ENCODE measurements around the gene CNBP.
A peak's percentile ranks its signal among the peaks of the same experiment; 100 is the strongest.

CNBP gene

DNA sequence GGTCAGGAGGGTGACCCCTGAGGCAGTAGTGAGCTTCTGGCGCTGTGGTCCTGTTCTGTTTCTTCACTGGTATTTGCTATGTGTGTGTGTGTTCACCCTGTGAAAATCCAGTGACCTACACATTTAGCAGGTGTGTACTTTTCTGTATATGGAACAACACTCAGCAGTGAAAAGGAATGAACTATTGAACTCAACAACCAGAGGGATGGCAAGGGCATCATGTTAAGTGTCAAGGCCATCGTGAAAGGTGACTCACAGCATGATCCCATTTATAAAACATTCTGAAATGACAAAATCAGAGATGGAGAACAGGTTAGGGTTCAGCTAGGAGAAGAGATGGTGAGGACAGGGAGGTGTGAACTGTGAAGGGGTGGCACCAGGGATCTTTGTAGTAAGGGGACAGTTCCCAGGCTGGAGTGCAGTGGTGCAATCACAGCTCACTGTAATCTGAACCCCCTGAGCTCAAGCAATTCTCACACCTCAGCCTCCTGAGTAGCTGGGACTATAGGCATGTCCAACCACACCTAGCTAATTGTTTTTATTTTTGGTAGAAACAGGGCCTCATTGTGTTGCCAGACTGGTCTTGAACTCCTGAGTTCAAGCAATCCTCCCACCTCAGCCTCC is 52.1 kb downstream of the CNBP start:
- no peak for DNase-seq (ENCODE audit: low read depth)

DNA sequence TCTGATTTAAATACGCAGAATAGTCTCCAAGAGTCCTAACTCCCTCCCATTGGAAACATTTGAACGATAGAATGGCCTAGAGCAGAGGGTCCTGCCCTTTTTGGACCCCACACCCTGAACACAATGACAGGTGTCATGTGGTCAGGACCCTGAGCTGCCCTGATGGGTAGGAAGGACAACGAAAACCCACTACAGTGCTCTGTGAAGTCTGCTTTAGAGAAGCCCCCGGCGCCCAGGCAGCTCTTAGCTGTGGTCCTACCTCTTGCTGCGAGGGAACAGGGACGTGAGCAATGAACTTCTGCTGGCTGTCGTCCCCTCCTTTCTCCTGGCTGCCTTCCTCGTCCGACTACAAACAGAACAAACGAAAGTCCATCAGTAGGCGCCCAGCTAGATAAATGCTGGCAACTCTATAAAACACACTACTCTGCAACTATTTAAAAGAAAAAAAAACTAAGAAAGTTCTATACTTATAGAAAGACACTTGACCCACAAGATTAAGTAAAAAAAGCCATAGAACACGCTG is 53.3 kb downstream of the CNBP start:
- DNase-seq (ENCODE audit: low read depth): no peak

DNA sequence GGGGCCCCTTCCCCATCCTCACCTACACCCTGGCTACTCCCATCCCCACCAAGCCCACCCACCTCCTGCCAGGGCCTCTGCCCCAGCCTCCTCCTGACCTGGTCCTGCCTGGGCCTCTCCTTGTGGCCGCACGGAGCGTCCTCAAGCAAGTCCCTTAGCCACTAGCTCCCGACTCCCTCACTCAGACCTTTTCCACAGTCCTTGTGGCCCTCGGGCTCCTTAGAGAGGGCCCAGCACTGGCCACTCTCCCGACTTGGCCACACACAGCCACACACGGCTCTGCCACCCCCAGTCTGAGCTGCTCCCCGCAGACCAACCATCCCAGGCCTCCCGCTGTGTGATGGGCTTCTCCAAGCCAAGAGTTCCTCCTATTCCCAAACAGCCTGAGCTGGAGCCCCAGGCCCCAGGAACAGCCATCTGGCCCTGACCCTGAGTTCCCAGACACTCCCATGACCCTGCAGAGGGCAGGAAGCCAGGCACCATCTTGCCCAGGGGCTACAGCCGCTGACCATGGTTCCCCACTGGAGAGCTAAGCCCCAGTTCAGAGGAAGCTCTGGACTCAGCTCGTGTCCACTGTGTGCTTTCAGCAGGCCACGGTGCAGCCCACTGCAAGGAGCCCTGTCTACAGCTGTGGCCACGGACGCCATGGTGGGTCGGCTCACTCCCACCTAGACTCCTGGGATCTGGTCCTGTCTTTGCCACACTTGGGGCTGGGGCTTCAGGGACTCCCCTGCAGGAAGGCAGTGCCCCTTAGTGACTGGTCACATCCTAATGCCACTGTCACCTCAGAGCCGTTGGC is 55.1 kb downstream of the CNBP start:
- no peak for DNase-seq (ENCODE audit: low read depth)

DNA sequence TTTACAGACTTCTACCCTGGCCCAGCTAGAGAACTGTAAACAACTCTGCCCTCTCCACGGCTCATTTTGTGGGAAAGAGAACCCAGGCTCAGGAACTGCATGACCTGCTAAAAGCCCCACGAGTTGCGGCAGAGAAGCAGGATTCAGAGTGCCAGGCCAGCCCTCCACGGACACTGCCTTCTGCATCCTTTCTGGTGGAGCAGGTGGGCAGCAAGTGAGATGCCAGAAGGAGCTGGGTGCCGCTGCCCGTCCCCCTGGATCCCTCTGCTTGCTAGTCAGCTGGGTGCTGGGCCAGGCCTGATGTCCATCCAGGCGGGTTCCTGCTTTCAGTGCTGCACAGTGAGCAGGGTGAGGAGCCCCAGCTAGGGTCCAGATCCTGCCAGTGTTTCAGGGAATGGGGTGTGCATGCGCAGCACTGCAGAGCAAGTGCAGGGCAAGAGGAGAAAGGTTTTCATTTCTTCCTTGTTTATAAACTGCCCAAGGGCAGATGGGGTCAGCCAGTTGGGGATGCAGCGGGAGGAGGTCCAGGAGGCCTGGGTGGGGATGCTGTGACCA is 56.9 kb downstream of the CNBP start:
- no peak for DNase-seq (ENCODE audit: low read depth)

DNA sequence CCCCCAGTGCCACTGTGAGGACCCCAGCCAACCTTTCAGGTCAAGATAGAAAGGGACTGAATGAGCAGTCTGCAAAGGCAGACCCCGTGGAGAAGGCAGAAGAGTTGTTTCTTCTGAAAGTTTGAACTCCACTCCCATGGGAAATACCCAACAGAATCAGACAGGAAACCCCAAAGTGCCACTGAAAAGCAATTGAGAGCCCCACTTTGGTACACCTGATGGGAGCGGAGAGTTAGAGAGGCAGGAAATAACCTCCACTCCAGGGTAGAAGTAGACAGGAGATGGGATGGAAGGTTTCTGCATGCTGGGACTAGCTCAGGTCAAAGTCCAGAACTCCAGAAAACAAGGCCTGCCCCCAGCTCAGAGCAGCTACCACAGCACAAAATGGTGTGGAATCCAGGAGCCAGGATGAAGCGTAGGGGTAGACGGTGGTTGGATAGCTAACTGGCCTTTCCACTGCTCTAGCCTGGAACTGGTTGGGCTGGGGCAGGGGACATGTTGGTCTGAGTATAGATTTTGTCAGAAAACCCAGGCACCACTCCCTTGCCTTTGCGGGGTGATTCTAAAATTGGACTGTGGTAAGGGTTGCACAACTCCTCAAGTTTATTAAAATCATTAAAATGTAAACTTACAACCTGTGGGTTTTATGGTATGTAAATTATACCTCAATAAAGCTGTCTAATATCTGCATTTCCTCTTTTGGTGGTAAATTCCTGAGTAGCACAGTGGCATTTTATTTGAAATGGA is 60.2 kb downstream of the CNBP start:
- DNase-seq (ENCODE audit: low read depth): no peak

DNA sequence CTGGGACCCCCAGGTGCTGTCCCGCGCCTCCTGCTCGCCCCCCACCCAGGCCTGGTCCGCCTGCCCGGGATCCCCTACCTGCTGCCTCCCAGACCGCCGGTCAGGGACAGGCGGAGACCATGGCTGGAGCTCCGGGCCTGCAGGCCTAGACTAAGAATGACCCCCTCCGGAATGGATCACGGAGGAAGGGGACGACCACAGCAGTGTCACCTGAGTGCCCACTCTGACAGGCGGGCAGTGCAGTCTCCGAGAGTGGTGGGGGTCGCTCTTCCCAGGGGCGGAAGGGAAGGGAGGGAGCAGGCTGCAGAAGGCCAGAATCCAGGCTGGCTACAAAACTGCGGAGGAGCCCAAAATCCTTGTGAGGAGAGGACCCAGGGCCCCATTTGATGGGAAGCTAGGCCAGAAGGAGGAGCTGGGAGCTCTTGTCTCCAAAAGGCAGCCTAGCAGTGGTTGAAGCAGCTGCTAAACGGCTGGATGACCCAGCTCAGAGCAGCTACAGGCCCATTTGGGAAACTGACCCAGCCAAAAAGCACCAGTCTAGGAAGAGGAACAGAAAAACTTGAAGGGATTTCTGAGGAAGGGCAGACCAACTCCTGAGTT is 61.2 kb downstream of the CNBP start:
- DNase-seq (ENCODE audit: low read depth): no peak

DNA sequence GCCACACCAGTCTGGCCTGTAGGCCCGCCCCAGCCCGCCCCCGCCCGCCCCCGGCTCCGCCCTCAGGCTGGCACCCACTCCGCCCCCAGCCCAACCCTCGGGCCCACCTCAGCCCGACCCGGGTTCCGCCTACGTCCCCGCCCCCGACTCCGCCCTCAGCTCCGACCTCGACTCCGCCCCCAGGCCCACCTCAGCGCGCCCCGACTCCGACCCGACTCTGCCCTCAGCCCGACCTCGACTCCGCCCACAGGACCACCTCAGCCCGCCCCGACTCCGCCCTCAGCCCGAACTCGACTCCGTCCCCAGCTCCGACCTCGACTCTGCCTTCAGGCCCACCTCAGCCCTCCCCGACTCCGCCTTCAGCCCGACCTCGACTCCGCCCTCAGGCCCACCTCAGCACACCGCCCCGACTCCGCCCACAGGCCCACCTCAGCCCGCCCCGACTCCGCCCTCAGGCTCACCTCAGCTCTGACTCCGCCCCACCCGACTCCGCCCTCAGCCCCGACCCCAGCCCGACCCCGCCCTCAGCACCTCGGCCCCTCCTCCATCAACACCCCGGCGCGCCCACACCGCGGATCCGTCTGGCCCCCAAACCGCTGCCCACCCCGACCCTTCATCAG is 61.8 kb downstream of the CNBP start, which contains the start of gene RAB43:
Gene RAB43, minus strand, starts transcription at position 13 of the 620 bp plus-strand sequence. CDS start 315 bp downstream, outside the sequence.
- DNase-seq (ENCODE audit: low read depth): peak; percentile 83

DNA sequence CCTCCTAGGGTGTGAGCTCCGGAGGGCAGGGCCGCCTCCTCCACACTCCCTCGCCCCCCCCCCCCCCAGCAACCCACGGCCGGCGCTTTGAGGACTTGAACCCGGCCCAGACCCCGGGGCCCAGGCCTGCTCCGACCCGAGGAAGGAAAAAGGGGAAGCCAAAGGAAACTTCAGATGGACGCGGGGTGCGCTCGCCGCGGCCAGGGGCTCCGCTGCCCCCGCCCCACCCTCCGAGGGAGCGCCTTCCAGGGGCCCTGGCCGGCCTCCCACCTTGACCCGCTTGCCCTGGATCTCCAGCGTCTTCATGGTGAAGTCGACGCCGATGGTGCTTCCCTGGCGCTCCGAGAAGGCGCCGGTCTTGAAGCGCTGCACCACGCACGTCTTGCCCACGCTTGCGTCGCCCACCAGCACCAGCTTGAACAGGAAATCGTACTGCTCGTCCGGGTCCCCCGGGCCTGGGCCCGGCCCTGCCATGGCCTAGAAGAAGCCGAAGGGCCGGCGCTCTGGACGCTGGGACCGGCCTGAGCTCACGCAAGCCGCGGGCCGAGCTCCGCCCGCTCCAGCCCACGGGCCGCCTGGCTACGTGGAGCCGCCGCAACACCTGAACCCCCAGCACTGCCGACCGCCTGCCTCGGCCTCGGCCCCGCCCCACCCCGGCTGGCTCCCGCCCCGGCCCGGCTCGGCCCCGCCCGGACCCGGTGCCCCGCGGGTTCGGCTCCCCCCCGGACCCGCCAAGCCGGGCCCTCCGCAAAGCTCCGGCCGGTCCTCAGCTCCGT is 62.5 kb downstream of the CNBP start:
- DNase-seq (ENCODE audit: low read depth): no peak

DNA sequence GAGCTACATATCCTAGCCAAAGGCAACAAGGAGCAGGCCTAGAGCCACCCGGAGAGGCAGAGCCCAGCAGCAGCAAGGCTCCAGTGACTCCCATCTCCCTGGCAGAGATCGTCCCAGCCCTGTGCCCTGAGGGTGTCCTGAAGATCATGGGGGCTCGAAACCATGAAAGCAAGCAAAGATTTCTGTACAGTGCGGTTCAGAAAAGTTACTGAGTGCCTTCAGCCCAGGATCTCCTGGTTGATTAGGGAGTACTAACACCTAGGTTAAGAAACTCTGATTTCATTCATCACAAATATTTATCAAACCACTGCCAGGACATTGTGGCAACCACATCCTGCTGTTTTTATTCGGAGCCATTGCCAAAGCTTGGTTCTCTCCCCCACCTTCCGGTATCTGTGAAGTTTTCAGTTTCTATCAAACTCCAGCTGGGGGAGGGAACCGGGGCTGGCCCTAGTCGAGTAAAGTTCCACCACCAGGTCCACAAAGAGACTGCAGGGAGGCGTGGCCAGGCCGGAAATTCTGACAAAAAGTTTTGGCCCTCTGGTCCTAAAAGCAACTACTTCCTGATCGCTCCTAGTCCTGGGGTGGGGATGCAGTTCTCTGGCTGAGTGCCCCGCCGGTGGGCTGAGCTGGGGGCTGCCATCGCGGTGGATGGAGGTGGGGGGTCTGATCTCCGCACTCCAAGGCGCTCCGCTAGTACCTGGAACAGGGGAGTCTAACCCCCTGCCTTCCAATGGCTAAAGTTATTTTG is 63.3 kb downstream of the CNBP start:
- peak; percentile 88 for DNase-seq (ENCODE audit: low read depth)

DNA sequence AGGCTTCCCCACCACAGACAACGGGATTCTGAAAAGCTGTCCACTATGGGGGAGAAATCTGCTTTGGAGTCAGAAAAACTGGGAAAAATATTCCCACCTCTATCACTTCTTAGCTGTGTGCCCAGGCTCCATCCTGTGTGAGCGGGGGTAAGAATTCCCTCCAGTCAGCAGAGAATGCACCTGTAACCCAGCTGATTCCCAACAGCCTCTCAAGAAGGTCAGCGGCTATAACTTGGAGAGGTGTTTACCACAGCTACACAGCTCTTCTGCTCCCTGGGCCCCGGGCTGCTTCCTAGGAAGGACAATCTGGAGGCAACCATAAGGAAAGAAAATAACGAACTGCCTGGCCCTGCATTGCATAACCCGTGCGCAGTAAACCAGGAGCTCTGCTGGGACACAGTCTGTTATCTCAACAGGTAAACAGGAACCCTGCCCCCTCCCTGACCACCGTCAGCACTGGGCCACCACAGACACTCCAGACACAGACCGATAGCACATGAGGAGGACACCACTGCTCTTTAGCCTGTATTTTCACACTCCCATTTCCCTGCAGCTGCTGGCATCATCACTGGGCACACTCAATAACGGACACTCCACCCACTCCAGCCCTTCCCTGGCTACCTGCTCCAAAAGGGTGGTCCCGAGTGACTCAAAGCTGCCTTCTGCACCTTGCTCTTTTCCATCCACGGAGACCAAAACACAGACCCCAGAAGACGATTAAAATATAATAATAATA is 64.2 kb downstream of the CNBP start:
- DNase-seq (ENCODE audit: low read depth): no peak

DNA sequence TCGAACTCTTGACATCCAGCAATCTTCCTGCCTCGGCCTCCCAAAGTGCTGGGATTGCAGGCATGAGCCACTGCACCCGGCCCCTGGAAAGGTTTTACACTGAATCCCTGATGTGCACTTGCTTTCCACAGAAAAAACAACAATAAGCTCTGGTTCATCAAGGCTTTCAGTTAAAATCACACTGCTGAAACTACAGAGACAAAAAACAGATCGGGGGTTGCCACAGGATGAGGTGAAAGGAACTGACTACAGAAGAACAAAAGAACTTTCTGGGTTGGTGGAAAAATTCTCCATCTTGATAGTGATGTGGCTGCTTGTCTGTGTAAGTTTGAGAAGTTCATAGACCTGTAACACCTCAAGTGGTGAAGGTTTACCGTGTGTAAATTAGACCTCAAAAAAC is 65.0 kb downstream of the CNBP start:
- DNase-seq (ENCODE audit: low read depth): no peak
